Measurements from ENCODE around the gene DIMT1.

Gene DIMT1

GRCh38 chr5:62403411-62404250, at the start of gene DIMT1:
TSS of gene DIMT1 (minus strand) at chr5:62403905. CDS start at chr5:62403772, 133 bp downstream.
- Histone ChIP-seq H3K4me3 (replicated peaks; ENCODE audit: low read depth, low read length) (peak within 1 kb of the TSS; percentile 86), H3K36me3 (ENCODE audit: control insufficient read depth, insufficient read depth, low read length) (no peaks in the 10 kb centered on the region; the same call in 1 of the 2 replicates), H3K27me3 (replicated peaks; ENCODE audit: control insufficient read depth, insufficient read depth, low read length) (no peaks in the 10 kb centered on the region)
- peak; percentile 95 for DNase-seq (ENCODE audit: extremely low read depth, insufficient read length)
- no peak for TF ChIP-seq CTCF (IDR thresholded peaks at IDR 0.05; ENCODE audit: insufficient read depth, low read length, poor library complexity, severe bottlenecking)

DNA sequence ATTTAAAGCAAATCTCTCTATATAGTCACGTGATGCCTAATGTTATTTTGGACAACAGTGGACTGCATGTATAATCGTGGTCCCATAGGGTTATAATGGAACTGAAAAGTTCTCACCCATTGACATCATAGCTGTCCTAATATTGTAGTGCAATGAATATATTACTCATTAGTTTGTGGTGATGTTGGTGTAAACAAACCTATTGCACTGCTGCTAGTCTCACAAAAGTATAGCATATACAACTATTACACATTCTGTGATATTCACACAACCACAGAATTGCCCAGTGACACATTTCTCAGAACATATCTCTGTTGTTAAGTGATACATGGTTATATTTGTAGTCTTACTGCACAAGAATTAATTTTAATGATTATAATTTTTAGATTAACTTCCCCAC, 46.6 kb upstream of the DIMT1 start:
- no peak for DNase-seq (ENCODE audit: extremely low read depth, insufficient read length)
- TF ChIP-seq CTCF (IDR thresholded peaks at IDR 0.05; ENCODE audit: insufficient read depth, low read length, poor library complexity, severe bottlenecking) = no peak
- no peak overlapping the region for H3K4me3 ChIP-seq (replicated peaks; ENCODE audit: low read depth, low read length)
- H3K27me3 ChIP-seq (replicated peaks; ENCODE audit: control insufficient read depth, insufficient read depth, low read length) = no peaks in the 10 kb centered on the region
- no peaks in the 10 kb centered on the region; the same call in none of the 2 replicates for H3K36me3 ChIP-seq (ENCODE audit: control insufficient read depth, insufficient read depth, low read length)

DNA sequence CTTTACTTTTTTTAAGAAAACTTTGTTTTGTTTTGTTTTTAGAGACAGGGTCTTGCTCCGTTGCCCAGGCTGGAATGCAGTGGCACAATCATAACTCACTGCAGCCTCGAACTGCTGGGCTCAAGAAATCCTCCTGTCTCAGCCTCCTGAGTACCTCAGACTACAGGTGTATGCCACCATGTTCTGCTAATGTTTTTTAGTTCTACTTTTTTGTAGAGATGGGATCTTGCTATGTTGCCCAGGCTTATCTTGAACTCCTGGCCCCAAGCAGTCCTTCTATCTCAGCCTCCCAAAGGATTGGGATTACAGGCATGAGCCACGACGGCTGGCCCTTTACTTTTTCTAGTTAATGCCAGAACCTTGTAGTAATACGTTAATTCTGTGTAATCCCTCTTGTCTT, 44.8 kb upstream of the DIMT1 start:
- no peak for DNase-seq (ENCODE audit: extremely low read depth, insufficient read length)
- no peak for TF ChIP-seq CTCF (IDR thresholded peaks at IDR 0.05; ENCODE audit: insufficient read depth, low read length, poor library complexity, severe bottlenecking)
- Histone ChIP-seq H3K27me3 (replicated peaks; ENCODE audit: control insufficient read depth, insufficient read depth, low read length) (no peaks in the 10 kb centered on the region), H3K36me3 (ENCODE audit: control insufficient read depth, insufficient read depth, low read length) (no peaks in the 10 kb centered on the region; the same call in 1 of the 2 replicates), H3K4me3 (replicated peaks; ENCODE audit: low read depth, low read length) (no peak overlapping the region)

DNA sequence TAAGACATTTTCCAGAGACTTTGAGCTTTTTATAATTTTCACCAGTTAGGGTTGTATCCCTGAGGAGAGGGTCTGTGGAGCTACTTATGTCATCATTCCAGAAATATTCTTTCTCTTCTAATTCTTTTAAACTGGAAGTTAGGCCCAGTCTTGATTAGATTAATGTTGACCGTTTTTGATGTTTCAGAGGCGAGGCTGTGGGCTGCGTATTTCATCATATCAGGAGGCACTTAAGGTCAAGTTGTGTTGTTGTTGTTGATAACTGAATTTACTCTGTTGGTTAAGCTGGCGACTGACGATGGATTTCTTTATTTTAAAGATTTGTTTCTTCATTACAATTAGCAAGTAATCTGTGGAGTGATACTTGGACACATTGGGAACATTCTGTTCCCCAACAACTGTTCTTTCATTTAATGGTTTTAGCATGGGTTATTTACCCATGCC, 28.9 kb upstream of the DIMT1 start:
- no peak for TF ChIP-seq CTCF (IDR thresholded peaks at IDR 0.05; ENCODE audit: insufficient read depth, low read length, poor library complexity, severe bottlenecking)
- no peak for DNase-seq (ENCODE audit: extremely low read depth, insufficient read length)
- Histone ChIP-seq H3K36me3 (ENCODE audit: control insufficient read depth, insufficient read depth, low read length) (no peaks in the 10 kb centered on the region), H3K4me3 (replicated peaks; ENCODE audit: low read depth, low read length) (no peak overlapping the region), H3K27me3 (replicated peaks; ENCODE audit: control insufficient read depth, insufficient read depth, low read length) (no peaks in the 10 kb centered on the region)

GRCh38 chr5:62431735-62432620, 28.3 kb upstream of the DIMT1 start:
- DNase-seq (ENCODE audit: extremely low read depth, insufficient read length) = no peak
- Histone ChIP-seq H3K27me3 (replicated peaks; ENCODE audit: control insufficient read depth, insufficient read depth, low read length) (no peaks in the 10 kb centered on the region), H3K36me3 (ENCODE audit: control insufficient read depth, insufficient read depth, low read length) (no peaks in the 10 kb centered on the region), H3K4me3 (replicated peaks; ENCODE audit: low read depth, low read length) (no peak overlapping the region)
- no peak for TF ChIP-seq CTCF (IDR thresholded peaks at IDR 0.05; ENCODE audit: insufficient read depth, low read length, poor library complexity, severe bottlenecking)

Data from GM06990 (cell line).